CD14-positive monocyte (primary cell): ENCODE data around the gene DTNA. TPM values are rescaled to one million over a fixed set of nuclear protein-coding genes. Genes with fewer than 3 reads are reported as not detected.

Experiments
- DNase-seq, 3 donors: peaks; one replicate each; pipeline ENCODE4 v3.0.0-alpha.2; 2011 to 2022
- H2AFZ ChIP-seq: 2 replicates; pipeline ENCODE4 v1.6.0; 2012; ENCODE audit warnings: mild to moderate bottlenecking, low read depth, low read length, inconsistent platforms; ENCODE audit not compliant: insufficient read depth, poor library complexity, severe bottlenecking
- H3K27ac ChIP-seq, 2 donors: 1 replicate in 1 of 2; 2 replicates in 1 of 2; pipeline ENCODE4 v1.5.1; 2012 to 2013; ENCODE audit warnings: low read length in 2 of 2, control low read depth in 1 of 2, inconsistent platforms in 1 of 2, low read depth in 1 of 2, mild to moderate bottlenecking in 1 of 2
- H3K27me3 ChIP-seq, 2 donors: one replicate each; pipeline versions ENCODE4 v1.6.0 to v1.6.1; 2011 to 2013; ENCODE audit warnings: low read length in 2 of 2; ENCODE audit not compliant: control insufficient read depth in 2 of 2, insufficient read depth in 2 of 2
- H3K36me3 ChIP-seq, 2 donors: replicated peaks in 1 of 2; 1 replicate in 1 of 2; 2 replicates in 1 of 2; pipeline versions ENCODE4 v1.5.1 to v1.6.1; 2012 to 2013; ENCODE audit warnings: low read length in 2 of 2, control low read depth in 1 of 2, inconsistent platforms in 1 of 2, mild to moderate bottlenecking in 1 of 2; ENCODE audit not compliant: insufficient read depth in 2 of 2, control insufficient read depth in 1 of 2
- H3K4me1 ChIP-seq, 2 donors: 1 replicate in 1 of 2; 2 replicates in 1 of 2; pipeline versions ENCODE4 v1.5.1 to v1.6.1; 2012 to 2013; ENCODE audit warnings: low read length in 2 of 2, control low read depth in 1 of 2, inconsistent platforms in 1 of 2, mild to moderate bottlenecking in 1 of 2, moderate library complexity in 1 of 2; ENCODE audit not compliant: insufficient read depth in 2 of 2, control insufficient read depth in 1 of 2
- H3K4me2 ChIP-seq: replicated peaks from 2 replicates; pipeline ENCODE3; 2012; ENCODE audit warnings: low read length, moderate library complexity, mild to moderate bottlenecking; ENCODE audit not compliant: poor library complexity, severe bottlenecking; ENCODE audit errors: extremely low read depth
- H3K4me3 ChIP-seq, 3 experiments: fragments of 200-600 bp in 1 of 3; sonication (generic) in 1 of 3; replicated peaks in 1 of 3; 1 replicate in 2 of 3; 2 replicates in 1 of 3; pipeline ENCODE4 v1.5.1; 2011 to 2013; ENCODE audit warnings: low read length in 3 of 3, mild to moderate bottlenecking in 3 of 3, control low read depth in 2 of 3, low read depth in 2 of 3, inconsistent platforms in 1 of 3, moderate library complexity in 1 of 3
- H3K79me2 ChIP-seq: 2 replicates; pipeline ENCODE4 v1.6.0; 2012; ENCODE audit warnings: mild to moderate bottlenecking, control low read depth, inconsistent platforms, low read length, moderate library complexity; ENCODE audit not compliant: insufficient read depth
- H3K9ac ChIP-seq: 2 replicates; pipeline ENCODE4 v1.6.0; 2017; ENCODE audit warnings: low read length, mild to moderate bottlenecking; ENCODE audit not compliant: insufficient read depth, poor library complexity, severe bottlenecking
- H3K9me3 ChIP-seq, 2 donors: replicated peaks in 1 of 2; 1 replicate in 1 of 2; 2 replicates in 1 of 2; pipeline versions ENCODE4 v1.5.1 to v1.6.1; 2012 to 2013; ENCODE audit warnings: low read length in 2 of 2, control low read depth in 1 of 2; ENCODE audit not compliant: control insufficient read depth in 1 of 2, insufficient read depth in 1 of 2
- H4K20me1 ChIP-seq: 2 replicates; pipeline ENCODE4 v1.6.0; 2012; ENCODE audit warnings: mild to moderate bottlenecking, low read length, control low read depth, moderate library complexity; ENCODE audit not compliant: insufficient read depth
- H3K27ac Mint-ChIP-seq, 7 donors: one replicate each; pipeline ENCODE4 v1.8.0; 2020; ENCODE audit warnings: mild to moderate bottlenecking in 7 of 7, mixed read lengths in 7 of 7, moderate library complexity in 6 of 7, inconsistent platforms in 2 of 7
- H3K27me3 Mint-ChIP-seq, 3 donors: one replicate each; pipeline ENCODE4 v1.8.0; 2021 to 2022; ENCODE audit warnings: low read depth in 3 of 3, mild to moderate bottlenecking in 3 of 3, mixed read lengths in 3 of 3, moderate library complexity in 3 of 3, inconsistent platforms in 1 of 3
- H3K36me3 Mint-ChIP-seq, 2 donors: one replicate each; pipeline ENCODE4 v1.8.0; 2020; ENCODE audit warnings: mixed read lengths in 2 of 2, inconsistent platforms in 1 of 2, mild to moderate bottlenecking in 1 of 2
- H3K4me1 Mint-ChIP-seq: one replicate; pipeline ENCODE4 v1.8.0; 2020; ENCODE audit warnings: mild to moderate bottlenecking, mixed read lengths
- H3K4me3 Mint-ChIP-seq, 2 donors: one replicate each; pipeline ENCODE4 v1.8.0; 2020; ENCODE audit warnings: mild to moderate bottlenecking in 2 of 2, mixed read lengths in 2 of 2, moderate library complexity in 1 of 2
- H3K9me3 Mint-ChIP-seq, 7 donors: one replicate each; pipeline ENCODE4 v1.8.0; 2020 to 2022; ENCODE audit warnings: mixed read lengths in 7 of 7, mild to moderate bottlenecking in 6 of 7, moderate library complexity in 6 of 7, inconsistent platforms in 2 of 7
- WGBS: methylation state at CpG from one replicate; pipeline ENCODE4 v1.1.5; 2013; ENCODE audit warnings: missing lambda C conversion rate; ENCODE audit not compliant: insufficient coverage; 5-methylcytosine and 5-hydroxymethylcytosine counted together
- intact Hi-C, 2 donors: fragments of 100-400 bp; cut with micrococcal nuclease; formaldehyde crosslinking; loops; one replicate each; pipeline versions ENCODE4 v1.15.0 to v1.15.1; 2023
- polyA plus RNA-seq, 3 donors: library from polyadenylated mRNA; depleted of rRNA in 1 of 3; unstranded in 2 of 3; stranded (reverse) in 1 of 3; fragments of 300-500 nt in 2 of 3; fragments of >200 nt in 1 of 3; fragmentation: Illumina TruSeq in 2 of 3; gene quantifications; 1 replicate in 2 of 3; 2 replicates in 1 of 3; pipeline ENCODE4 v1.2.3, GENCODE V29; 2012 to 2021
- TF ChIP-seq, protein P1 (sequence below): fragments of 200-600 bp; IDR thresholded peaks from one replicate; pipeline ENCODE4 v1.8.0; 2022; ENCODE audit warnings: antibody characterized with exemption, mild to moderate bottlenecking

The DTNA gene
- polyA plus RNA-seq, 3 donors, result 0.53 to 2.3 (median 0.76) TPM

DNA sequence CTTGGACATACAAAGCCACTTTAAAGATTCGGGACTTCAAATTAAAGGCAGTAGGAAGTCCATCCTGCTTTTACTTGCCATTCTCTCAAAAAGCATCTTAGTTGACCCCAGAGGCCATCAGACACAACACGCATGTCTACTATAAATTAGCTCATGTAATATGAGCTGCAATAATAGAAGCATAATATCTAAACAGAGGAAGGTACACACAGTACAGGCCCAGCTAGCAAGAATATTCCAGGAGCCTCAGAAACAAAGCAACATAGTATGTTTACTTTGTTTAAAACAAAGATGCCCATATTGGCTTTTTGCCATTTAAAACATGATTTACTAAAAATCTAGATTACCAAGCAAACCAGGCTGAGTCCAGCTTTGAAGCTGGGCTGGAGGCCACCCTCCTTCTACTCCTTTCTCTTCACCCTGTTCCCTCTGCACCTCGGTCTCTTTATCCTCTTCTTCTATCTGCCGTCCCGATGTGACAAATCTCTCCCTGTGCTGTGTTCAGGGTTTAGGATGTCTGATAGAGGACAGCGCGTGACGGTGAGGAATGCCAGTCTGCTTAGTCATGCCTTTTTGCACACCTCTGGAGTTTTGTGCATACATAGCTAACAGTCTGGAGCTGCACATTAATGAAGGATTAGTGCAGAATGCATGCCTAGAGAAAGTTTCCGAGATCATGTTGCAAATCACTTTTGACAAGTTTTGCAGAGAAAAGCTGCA, 28.2 kb downstream of the DTNA start:
- Mint-ChIP-seq H3K27me3 (peaks cover 0 to 2% (median 0%) of the 10 kb centered on the region in 3 donors), H3K4me1 (no peaks in the 10 kb centered on the region), H3K36me3 (no peaks in the 10 kb centered on the region), H3K27ac (no peak overlapping the region), H3K4me3 (no peak overlapping the region), H3K9me3 (peaks cover 0 to 2% (median 0%) of the 10 kb centered on the region in 7 donors)
- no peak overlapping the region for H2AFZ ChIP-seq
- no peak overlapping the region for H3K4me2 ChIP-seq
- no peak overlapping the region for H3K27ac ChIP-seq
- no peaks in the 10 kb centered on the region for H3K4me1 ChIP-seq
- intact Hi-C loops, result no loop called here
- no peaks in the 10 kb centered on the region for H3K36me3 ChIP-seq
- no peaks in the 10 kb centered on the region for H3K9me3 ChIP-seq
- no peak for DNase-seq
- WGBS, result 87% methylated on average over 3 of the region's 9 CpGs
- TF ChIP-seq, protein P1, sequence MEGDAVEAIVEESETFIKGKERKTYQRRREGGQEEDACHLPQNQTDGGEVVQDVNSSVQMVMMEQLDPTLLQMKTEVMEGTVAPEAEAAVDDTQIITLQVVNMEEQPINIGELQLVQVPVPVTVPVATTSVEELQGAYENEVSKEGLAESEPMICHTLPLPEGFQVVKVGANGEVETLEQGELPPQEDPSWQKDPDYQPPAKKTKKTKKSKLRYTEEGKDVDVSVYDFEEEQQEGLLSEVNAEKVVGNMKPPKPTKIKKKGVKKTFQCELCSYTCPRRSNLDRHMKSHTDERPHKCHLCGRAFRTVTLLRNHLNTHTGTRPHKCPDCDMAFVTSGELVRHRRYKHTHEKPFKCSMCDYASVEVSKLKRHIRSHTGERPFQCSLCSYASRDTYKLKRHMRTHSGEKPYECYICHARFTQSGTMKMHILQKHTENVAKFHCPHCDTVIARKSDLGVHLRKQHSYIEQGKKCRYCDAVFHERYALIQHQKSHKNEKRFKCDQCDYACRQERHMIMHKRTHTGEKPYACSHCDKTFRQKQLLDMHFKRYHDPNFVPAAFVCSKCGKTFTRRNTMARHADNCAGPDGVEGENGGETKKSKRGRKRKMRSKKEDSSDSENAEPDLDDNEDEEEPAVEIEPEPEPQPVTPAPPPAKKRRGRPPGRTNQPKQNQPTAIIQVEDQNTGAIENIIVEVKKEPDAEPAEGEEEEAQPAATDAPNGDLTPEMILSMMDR, result no peak
- H3K79me2 ChIP-seq, result no peaks in the 10 kb centered on the region
- H4K20me1 ChIP-seq, result no peaks in the 10 kb centered on the region
- no peak overlapping the region for H3K9ac ChIP-seq
- H3K27me3 ChIP-seq, result no peaks in the 10 kb centered on the region
- no peak overlapping the region for H3K4me3 ChIP-seq

DNA sequence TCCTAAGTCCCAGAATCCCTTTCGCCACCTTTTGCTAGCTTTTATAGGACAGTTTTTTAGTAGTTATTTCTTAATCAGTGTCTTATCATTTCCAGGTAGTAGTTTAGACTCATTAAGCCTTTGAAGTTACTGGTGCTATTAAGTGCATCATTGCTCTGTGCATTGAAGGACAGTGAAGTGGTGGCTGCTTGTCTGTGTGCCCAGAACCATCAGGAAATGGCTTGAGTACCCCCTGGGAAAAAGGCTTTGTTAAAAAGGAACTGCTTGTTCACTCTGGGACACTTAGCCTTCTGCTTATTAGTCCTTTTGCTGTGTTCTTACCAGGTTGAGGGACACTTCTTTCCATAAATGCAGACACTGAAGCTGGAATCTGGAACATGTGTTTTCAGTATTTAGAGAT, 30.0 kb downstream of the DTNA start:
- Histone ChIP-seq H3K9me3 (no peaks in the 10 kb centered on the region), H3K9ac (no peak overlapping the region), H3K27me3 (no peaks in the 10 kb centered on the region), H3K4me1 (no peaks in the 10 kb centered on the region), H3K4me3 (no peak overlapping the region), H3K4me2 (no peak overlapping the region), H3K79me2 (no peaks in the 10 kb centered on the region), H3K27ac (no peak overlapping the region), H2AFZ (no peak overlapping the region), H3K36me3 (no peaks in the 10 kb centered on the region), H4K20me1 (no peaks in the 10 kb centered on the region)
- Mint-ChIP-seq H3K4me3 (no peak overlapping the region), H3K9me3 (peaks cover 0 to 2% (median 0%) of the 10 kb centered on the region in 7 donors), H3K4me1 (no peaks in the 10 kb centered on the region), H3K27ac (no peak overlapping the region), H3K36me3 (no peaks in the 10 kb centered on the region), H3K27me3 (peaks cover 0 to 5% (median 0%) of the 10 kb centered on the region in 3 donors)
- TF ChIP-seq, protein P1, result no peak
- no CpG with 5 or more reads among the region's 1 CpG for WGBS
- DNase-seq, result no peak
- intact Hi-C loops, result no loop called here
